Medulla oblongata (tissue), 1 donor: ENCODE results near the gene CLRN1.

Experiments used
- DNase-seq: peaks from one replicate; pipeline ENCODE4 v3.0.0-alpha.2; 2015; ENCODE audit errors: extremely low spot score

CLRN1 gene

DNA sequence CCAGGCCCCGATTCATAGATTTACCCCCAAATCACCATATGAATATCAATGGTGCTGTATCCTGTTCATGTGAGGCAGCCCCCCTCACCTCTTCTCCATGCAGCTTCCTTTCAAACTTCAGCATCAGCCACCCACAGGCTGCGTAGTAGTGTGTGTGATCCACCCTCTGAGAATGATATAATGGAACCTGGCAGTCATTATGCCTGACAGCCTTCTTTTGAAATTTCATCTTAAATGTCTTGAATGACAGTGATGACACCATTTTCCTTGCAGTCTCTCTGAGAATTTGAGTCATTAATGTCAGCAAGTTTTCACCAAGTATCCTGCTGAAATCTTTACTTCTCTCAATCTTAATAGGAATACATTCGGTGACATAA lies 3.5 kb upstream of the CLRN1 start:
- no peak for DNase-seq

DNA sequence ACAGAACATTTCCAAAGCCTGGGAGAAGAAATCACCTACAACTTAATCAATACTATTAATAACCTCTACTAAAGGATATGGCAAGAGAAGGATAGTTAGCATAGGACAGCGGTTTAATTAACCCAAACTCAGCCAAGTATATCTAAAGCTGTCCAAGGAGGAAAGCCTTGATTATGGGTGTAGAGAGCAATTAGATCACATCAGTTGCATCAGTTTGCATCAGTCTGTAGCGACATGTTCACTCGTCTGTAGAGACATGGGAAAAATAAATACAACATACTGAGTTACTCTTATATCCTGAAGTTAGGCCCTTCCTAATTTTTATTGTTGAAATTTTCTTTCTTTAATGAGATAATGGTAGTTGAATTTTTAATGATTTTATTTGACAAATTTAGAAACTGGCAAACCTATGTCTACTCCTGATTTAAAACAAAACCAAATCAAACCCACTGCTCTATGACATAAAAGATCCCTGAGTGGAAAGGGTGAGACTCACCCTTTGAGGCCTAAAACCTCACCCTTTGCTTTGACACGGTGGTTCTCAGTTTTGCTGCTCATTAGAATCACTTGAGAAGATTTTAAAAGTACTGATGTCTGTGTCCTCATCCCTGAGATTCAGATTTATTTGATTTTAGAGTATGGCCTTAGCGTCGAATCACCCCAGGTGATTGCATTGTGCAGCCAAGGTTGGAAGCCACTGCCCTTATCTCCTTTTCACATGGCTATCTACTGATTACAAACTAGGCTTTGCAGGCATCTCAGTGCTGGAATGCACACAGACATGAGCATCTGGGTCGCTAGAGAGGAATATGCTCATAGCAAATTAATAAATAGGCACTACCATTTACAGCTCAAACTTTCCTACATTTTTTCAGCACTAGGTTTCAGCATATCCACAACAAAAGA lies 2.8 kb upstream of the CLRN1 start:
- no peak for DNase-seq

DNA sequence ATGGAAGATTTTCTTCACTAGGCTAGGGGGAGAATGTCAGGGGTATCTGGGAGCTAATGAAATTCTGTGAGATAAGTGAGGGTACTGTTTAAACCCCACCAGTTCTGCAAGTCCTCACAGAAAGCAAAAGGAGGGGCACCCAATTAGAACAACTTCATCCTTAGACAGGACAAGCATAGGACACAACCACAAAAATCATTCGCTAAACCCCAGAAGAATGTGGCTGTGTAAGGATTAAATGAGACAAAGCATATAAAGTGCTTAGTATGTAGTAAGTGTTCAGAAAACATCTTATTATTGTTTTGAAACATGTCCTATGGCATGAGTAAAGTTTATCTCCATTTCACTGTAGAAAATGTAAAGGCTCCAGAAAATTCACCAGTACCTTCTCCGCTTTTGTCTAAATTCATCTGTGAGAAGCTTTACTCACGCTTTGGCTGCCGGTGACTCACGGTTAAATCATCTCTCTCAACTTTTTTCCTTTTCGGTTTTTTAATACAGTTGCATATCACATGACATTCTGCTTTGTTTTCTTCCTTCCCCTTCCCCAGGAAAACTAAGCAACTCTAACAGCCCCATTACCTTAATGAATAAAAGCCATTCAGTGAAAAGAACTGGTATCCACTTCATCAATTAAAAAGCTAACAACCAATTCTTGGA lies 1.7 kb downstream of the CLRN1 start:
- no peak for DNase-seq

DNA sequence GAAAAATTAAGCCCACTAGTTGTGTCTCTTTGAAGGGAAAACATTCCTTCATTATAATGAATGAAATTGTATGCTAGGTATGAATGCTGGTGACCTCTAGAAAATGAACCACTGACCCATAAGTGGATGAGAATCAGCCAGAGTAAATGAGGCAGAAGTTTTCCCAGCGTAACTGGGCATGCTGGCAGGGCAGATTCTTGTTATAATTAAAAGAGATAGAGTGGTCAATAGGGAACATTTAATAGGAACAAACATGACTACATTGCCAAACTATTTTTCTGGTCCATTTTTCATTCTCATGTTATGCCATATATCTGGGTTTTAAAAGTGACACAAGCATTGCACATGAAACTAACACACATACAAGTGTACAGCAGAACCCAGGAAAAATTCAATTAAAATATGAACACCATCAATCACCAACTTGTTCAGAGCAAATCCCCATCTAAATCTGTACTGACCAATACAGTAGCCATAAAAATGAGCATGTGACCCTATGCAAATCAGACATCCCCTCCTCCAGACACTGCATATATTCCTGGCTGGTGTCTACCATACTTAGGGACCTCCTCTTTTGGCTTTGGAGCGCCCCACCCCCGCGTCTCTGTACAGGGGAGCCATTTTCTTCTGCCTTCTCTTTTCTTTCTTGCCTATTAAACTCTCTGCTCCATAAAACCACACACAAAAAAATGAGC lies 4.0 kb downstream of the CLRN1 start:
- DNase-seq = no peak

DNA sequence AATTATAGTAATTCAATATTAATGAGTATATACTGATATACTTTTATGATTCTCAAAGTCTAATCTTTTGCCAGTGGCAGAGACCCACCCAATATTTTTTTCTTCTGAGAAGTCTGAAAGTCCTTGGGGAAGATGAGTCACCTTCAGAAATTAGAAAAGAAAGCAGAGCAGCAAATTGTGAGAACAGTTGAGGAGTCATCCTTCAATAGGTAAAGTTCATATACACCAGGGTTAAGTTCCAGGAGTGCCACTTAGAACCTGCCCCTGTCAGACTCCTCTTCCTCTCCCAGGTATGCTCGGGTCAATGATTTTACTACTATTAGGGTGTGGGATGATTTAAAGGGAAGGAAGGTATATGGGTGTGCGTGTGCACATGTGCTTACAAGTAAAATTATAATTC lies 7.1 kb downstream of the CLRN1 start:
- DNase-seq = no peak

DNA sequence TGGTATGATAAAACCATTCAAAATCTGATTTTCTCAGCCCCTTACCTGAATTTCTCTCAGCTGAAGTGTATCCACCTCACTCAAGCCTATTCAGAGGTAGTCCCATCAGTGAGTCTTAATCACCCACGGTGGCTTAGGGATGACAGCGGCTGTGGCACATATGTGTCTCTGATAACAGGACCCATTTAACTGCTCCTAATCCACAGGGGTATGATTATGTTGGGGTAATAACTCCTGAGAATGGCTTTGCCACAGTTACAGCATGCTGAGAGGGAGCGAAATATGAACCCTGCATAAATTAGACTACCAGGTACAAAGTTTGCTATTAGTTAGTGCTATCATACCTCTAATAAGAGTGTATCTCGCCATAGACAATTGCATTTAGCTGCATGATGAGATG lies 10.6 kb downstream of the CLRN1 start:
- no peak for DNase-seq

DNA sequence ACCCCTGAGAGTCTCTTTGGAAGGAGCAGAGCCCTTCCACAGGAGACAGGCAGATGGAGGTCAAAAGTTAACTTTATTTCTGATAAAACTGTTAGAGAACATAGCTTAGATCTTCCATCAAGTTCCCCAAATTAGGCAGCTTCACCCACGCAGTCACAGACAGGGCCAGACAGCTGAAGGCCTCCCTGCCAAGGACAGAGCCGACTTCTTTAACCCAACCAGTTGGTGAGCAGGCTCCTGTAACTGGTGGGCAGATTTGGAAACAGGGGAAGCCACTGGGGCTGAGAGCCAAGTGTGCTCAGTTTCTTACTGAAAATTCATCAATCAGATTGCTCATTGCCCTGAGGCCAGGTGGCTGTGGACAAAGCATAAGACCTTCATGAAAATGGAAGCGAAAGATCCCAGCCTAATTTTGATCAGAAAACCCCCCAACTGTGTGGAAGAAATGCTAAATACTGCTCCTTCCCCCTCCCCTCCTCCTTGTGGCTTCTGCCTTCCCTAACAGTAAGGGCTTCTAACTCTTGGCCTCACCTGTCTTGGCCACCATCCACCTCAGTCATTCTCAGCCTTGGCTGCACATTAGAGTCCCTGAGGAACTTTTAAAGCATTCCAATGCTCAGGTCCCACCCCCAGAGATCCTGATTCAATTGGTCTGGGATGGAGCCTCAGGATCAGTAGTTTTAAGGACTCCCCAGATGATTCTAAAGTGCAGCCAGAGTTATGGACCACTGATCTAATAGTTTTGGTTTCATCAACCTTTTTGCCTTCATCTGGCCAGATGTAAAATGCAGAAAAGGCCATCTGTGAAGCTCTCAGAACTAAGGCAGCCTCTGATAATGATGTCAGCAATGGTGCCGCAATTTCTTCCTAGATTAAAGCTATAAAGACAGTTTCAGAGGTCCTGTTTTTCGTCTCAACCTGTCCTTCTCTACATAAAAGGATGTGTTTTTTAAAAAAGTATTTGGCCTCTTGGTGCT lies 11.5 kb downstream of the CLRN1 start:
- DNase-seq = no peak

DNA sequence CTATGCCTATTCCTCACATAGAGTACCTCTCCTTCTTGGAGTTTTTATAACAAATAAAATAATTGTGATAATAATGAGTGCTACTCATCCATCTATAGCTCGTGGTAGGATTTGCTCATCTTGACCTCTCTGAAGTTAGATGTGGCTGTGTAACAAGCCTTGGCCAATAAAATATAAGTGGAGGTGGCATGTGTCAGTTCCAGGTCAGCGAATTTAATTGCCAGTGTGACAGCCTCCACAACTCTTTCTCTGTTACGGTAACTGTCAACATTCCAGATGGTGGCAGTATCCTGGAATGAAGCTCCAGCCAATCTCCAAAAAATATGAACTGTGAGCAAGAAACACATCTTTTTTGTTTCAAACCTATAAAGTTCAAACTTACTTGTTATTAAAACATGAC lies 13.8 kb downstream of the CLRN1 start:
- no peak for DNase-seq

DNA sequence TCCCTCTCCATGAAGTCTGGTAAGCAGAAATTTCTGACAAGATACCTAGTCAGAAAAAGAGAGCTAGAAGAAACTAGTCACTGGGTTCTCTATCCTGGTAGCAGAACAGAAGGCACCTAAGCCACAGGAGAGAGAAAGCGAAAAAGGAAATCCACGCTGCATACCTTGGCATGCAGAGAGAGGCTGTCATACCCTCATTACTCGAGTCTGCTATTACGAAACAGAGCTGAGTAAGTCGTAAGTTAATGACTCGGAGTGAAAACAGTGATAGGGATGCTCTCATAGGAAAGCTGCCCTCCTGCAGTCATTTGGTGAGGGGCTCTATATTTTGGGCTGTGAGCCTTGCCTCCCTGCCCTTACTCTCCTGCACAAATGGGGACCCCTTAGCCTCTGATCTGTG lies 16.2 kb downstream of the CLRN1 start:
- DNase-seq = no peak

DNA sequence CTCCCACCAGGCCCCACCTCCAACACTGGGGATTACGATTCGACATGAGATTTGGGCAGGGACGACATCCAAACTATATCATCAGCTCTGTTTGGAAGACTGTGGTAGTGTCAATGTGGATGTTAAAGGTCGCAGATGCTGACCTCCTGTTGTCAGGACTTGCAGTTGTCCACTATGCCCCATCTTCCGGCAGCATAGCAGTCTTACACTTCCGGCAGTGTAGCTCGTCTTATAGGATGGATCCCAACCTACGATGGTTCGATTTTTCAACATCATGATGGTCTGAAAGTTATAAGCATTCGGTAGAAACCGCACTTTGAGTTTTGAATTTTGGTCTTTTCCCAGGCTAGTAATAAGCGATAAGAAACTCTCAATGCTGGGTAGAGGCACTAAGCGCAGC lies 20.6 kb downstream of the CLRN1 start:
- DNase-seq = no peak

DNA sequence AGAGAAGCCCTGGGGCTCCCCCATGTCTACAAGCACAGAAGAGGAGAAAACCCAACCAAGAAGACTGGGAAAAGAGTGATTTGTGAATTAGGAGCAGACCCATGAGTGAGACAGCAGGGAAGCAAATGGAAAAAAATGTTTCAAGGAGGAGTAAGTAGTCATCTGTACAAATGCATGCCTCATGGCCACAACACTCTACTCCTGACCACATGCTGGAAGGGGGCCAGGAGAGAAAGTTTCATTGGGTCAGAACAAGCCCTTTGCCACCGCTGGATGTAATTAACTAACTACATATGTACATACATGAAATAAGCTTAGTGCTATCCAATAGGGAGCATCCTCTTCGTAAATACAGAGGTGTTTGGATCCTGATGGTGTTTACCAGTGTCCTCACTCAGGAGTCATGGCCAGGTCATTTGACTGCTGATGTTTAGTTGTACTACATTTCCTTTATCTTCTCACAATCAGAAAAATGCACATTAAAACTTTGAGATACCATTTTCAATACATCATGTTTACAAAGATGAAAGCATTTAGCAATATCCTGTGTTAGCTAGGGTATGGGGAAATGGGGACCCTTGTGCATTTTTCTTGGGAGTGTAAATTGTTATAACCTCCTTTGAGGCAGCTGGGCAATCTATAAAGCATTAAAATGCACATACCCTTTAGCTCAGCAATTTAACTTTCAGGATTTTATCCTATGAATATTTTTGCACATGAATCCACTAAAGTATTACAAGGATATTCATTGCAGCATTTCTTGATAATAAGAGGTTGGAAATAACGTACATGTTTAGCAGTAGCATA lies 27.1 kb downstream of the CLRN1 start:
- DNase-seq = no peak

DNA sequence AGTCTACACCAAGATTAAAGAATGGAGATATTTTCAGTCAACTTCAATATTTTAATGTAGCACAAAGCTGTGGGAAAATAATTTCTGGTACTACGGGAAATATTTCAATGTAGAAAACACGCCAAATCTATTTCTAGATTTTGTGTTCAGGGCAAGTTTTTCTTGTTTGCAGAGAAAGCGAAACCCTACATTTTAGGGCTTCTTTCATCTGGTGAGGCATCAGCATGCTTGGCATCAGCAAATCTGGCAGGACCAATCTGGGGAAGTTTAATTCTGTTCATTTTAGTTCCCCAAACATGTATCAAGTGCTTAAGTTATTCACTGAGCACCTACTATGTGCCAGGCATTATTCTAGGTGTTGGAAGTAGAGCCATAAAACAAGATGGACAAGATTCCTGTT lies 30.3 kb downstream of the CLRN1 start:
- DNase-seq = no peak

DNA sequence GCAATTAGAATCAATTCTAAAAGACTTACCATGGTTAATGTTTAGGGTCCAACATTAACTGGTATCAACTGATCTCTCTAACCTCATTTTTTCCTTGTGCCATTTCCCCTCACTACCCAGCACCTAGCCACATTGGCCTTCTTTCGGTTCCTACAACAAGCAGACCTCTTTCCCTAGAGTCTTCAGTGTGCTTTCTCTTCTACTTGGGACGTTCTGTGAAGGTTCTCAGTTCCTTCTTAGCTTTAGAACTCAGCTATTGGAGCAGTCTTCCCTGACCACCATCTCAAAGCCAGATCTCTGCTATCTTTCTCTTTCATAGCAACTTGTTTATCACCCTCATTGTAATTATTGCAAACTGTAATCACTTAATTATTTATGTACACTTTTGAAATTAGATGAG lies 35.8 kb downstream of the CLRN1 start:
- DNase-seq = no peak

DNA sequence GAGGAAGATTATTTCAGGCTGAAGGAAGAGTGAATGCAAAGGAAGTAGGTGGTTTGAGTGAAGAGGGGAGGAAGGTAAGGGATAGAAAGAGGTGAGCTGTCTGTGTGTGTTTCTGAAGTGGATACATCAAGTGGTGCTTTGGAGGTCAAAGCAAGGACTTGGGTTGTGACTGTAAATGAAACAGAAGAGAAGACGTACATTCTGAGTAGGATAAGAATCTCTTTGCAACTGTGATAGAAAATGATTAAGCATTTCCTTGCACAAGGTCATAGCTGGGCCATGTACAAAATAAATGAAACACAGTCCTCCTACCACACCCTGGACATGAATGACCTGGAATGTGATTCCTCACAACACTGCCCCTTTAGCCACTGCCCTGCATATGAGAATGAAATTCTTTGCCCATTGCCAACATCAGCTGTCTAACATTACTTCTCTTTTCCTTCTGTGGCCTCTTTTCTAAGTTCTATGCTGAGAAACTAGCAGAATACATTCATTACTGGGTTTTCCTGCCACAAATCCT lies 39.0 kb downstream of the CLRN1 start:
- no peak for DNase-seq

DNA sequence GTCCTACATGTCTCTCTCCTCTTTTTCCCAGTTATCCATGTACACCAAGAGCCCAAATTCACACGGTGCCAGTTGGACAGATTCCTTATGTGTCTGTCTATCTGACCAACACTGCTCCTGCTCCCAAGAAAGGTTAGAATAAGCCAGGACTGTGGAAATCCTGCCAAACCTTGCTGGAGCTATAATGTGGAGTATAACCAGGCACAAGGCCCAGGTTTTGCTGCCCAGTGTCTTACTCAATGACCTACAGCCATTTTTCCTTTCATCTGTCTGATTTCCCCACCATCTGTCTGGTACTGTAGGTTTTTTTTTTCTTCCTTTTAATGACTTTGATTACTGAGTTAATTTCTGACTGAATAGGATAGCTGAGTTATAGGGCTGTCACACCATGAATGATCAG lies 40.8 kb downstream of the CLRN1 start:
- no peak for DNase-seq

DNA sequence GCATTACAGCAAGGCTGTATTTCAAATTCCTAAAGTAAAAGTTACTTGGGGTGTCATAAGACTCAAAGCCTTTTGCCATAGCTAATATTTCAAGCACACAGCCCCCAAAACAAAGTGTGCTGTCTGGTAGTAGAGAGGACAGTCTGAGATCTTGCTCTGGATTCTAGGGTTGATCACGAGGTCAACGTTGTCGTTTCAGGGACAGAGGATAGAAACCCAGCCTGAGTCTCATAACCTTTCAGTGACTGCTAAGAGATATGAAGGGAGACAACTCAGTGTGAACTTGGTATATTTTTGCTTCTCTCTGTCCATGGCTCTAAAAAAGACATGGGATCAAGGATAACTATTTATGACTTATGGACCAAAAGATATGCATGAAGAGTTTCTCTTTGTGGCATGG lies 41.7 kb downstream of the CLRN1 start:
- no peak for DNase-seq

DNA sequence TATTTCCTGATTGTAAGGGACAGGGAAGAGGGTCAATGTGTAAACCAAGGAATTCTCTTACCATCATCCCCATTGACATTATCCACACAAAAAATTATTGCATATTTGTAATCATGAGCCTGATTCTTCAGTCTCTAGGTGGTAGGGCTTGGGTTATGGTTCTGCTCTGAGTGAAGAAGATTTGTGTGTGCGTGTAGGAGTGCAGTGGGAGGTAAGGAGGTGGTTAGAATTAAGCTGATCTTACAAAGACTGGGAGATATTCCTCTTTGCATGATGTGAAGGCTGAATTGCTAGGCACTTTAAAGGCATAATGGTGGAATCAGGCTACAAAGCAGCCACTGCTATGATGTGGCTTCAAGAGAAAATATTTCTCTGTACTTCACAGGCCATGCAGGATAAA lies 44.3 kb downstream of the CLRN1 start:
- DNase-seq = no peak

DNA sequence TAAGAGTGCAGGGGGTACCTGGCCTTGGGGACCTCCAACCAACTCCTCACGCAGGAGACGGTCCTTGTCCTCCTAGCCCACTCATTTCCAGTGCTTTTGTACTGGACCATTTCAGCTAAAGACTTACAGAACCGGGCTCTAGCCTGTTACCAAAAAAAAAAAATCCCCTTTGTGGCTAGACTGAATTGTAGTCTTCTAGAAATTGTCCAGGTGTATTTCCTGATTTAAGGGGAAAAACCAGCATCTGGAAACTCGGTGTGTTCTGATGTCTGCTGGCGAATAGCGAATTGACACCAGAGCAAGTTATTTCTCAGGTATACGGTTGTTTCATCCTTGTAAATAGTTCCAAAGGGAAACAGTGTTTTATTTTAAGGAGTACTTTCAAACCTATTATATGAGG lies 46.2 kb downstream of the CLRN1 start:
- no peak for DNase-seq

DNA sequence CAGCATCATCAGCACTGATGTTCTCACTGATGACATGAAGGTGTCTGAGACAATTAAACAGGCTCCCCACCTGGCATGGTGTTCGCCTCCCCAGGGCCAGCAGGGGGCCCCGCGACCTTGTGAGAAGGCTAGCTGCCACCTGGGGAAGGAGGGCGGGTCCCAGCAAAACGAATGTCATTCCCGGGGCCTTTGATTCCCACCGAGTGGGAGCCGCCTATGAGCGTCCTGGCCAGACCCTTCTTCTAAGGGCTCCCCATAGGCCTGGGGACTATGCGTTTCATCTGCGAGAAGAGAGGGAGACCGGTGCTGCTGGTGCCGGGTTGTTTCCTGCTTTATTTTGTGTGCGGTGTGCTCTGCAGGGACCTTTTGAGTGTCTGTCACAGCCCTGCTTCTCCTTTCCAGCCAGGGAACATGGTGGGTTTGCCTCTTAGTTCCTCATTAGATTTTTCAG lies 46.8 kb downstream of the CLRN1 start:
- peak; percentile 22 for DNase-seq

DNA sequence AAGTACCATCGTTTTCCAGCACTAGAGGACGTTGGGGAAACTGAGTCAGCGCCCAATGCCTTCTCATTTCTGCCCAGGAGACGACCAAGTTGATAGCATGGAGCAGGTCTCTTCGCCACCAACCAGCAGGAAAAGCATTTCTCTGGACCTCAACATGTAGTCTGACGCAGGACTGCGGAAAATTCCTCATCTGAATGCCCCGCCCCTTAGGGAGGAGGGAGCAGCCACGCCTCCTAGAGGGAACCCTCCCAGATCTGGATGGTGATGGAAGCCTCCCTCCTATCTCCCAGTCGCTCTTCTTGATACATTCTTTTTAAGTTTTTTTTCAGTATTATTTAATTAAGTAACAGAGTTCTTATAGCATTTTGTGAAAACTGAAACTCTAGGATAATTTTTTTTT lies 49.9 kb downstream of the CLRN1 start:
- DNase-seq = no peak

DNA sequence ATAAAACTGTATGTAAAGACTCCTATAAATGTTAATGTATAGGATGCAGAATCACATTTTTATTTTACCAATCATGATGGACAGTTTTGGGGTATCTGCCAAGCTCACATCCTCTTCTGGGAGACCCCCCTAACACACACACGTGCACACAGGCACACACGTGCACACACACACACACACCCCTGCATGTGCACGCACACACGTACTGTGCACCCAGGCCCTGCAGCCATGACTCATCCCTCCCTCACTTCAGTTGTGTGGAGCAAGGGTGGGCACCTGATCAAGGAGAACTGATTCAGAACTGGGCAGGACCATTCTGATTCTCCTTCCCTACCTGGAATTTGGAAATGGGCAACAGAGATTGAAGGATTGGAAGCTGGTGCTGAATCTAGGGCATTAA lies 51.3 kb downstream of the CLRN1 start:
- no peak for DNase-seq
